ENCODE results near the gene SMAD6. TPM values are rescaled to one million over a fixed set of nuclear protein-coding genes. Genes with fewer than 3 reads are reported as not detected.
A peak's percentile ranks its signal among the peaks of the same experiment; 100 is the strongest.

SMAD6 gene
- 16.9 and 19.4 TPM in 2 replicates for polyA plus RNA-seq (2014; cell fraction: cytosol; rRNA removed)
- 21.3 and 35.1 TPM in 2 replicates for polyA plus RNA-seq (2014; cell fraction: nucleus; rRNA removed)

- peak; percentile 97 for DNase-seq (ENCODE audit: low spot score)
These were observed at the start of gene SMAD6 for GRCh38 chr15:66702035-66702786. TSS of gene SMAD6 (plus strand) at chr15:66702236. CDS start at chr15:66703259, 1,023 bp downstream.

GRCh38 chr15:66652806-66653205, 49.2 kb upstream of the SMAD6 start:
- no peak for DNase-seq (ENCODE audit: low spot score)

GRCh38 chr15:66653398-66653797, 48.6 kb upstream of the SMAD6 start:
- DNase-seq (ENCODE audit: low spot score), result no peak

- no peak for DNase-seq (ENCODE audit: low spot score)
These were observed 48.2 kb upstream of the SMAD6 start for GRCh38 chr15:66653852-66654251.

- no peak for DNase-seq (ENCODE audit: low spot score)
These were observed 47.7 kb upstream of the SMAD6 start for GRCh38 chr15:66654361-66654738.

- DNase-seq (ENCODE audit: low spot score), result no peak
These were observed 47.2 kb upstream of the SMAD6 start for GRCh38 chr15:66654739-66655375.

- no peak for DNase-seq (ENCODE audit: low spot score)
These were observed 46.5 kb upstream of the SMAD6 start for GRCh38 chr15:66655511-66655910.

GRCh38 chr15:66655997-66656396, 46.0 kb upstream of the SMAD6 start:
- no peak for DNase-seq (ENCODE audit: low spot score)

- DNase-seq (ENCODE audit: low spot score), result no peak
These were observed 44.6 kb upstream of the SMAD6 start for GRCh38 chr15:66657185-66658020.

- DNase-seq (ENCODE audit: low spot score), result no peak
These were observed 44.0 kb upstream of the SMAD6 start for GRCh38 chr15:66658044-66658443.

- DNase-seq (ENCODE audit: low spot score), result no peak
These were observed 43.2 kb upstream of the SMAD6 start for GRCh38 chr15:66658855-66659254.

GRCh38 chr15:66659384-66659783, 42.7 kb upstream of the SMAD6 start:
- no peak for DNase-seq (ENCODE audit: low spot score)

GRCh38 chr15:66661432-66662096, 40.5 kb upstream of the SMAD6 start:
- DNase-seq (ENCODE audit: low spot score), result no peak

- no peak for DNase-seq (ENCODE audit: low spot score)
These were observed 39.5 kb upstream of the SMAD6 start for GRCh38 chr15:66662522-66662921.

GRCh38 chr15:66663664-66664063, 38.4 kb upstream of the SMAD6 start:
- DNase-seq (ENCODE audit: low spot score), result no peak

- no peak for DNase-seq (ENCODE audit: low spot score)
These were observed 31.9 kb upstream of the SMAD6 start for GRCh38 chr15:66670175-66670574.

GRCh38 chr15:66670762-66671580, 31.1 kb upstream of the SMAD6 start:
- no peak for DNase-seq (ENCODE audit: low spot score)

GRCh38 chr15:66672867-66673266, 29.2 kb upstream of the SMAD6 start:
- DNase-seq (ENCODE audit: low spot score), result no peak

- DNase-seq (ENCODE audit: low spot score), result no peak
These were observed 28.4 kb upstream of the SMAD6 start for GRCh38 chr15:66673410-66674322.

GRCh38 chr15:66674756-66675155, 27.3 kb upstream of the SMAD6 start:
- DNase-seq (ENCODE audit: low spot score), result no peak
